Renal cortical epithelial cell (primary cell): ENCODE data around the gene NRCAM. TPM values are rescaled to one million over a fixed set of nuclear protein-coding genes. Genes with fewer than 3 reads are reported as not detected.
A peak's percentile ranks its signal among the peaks of the same experiment; 100 is the strongest.

ENCODE experiments used
- DNase-seq: peaks from one replicate; pipeline ENCODE4 v3.0.0-alpha.2; 2011; ENCODE audit warnings: low read depth
- total RNA-seq: library from RNA; depleted of rRNA; stranded (reverse); fragments of >200 nt; gene quantifications from 2 replicates; pipeline ENCODE4 v1.2.3, GENCODE V29; 2014

NRCAM gene
- total RNA-seq, 1 donor from 2014 or later = 254 TPM

DNA sequence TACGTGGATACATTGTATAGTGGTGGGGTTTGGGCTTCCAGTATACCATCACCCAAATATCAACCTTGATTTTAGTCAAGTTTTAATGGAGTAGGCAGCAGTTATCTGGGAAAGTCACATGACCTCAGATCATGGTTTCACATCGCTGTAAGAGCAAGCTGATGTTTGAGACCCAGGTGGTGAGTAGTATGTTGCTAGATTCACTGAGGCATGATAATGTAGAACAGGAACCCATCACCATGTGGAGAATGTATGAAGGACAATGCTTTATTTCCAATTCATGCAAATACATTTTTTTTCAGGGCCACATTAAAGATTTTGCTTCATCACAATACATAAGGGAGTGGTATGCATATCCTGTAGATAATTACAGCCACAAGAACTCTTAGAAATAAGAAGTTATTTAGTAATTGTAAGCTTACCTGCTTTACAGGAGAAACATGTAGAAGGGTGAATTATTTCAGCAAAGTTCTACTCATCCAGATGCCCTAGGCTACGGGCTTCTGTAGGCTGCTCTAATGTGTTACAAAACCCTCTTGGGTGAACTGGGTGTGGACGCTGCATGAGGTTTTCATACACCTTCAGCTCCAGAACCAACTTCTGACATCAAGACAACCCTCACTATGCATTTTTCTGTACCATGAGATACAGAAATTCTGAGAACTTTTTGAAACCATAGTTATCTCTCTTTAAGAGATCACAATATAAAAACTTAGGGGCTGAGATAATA lies 298.5 kb downstream of the NRCAM start:
- no peak for DNase-seq

DNA sequence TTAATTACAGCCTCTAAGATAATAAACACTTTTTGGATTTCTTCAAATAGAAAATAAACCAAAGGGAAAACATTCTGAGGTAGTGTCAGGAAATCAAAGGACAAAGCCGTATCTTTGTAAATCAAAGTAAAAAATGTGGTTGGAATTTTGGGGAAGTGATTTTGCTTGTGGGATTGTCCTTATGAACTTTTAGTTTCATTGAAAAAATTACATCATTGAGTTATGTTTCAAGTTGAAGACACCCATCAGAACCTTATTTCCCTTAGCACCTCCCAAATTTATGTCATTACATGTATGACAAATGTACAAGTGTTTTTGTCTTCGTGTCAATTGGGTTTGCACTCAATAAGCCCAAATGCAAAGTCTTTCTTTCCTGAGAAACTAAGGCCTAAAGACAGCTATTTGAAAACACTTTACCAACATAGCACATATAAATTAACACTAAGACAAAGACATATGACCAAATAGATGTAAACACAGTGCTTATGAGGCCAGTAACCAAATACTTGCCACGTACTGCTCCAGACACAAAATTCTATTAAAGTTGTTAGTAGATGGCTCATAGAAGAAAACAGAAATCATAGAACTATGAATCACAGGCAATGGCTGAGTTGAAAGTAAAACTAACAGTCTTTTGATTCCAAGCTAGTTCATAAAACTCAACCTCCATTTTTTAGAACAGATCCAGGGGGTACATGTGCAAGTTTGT lies 299.2 kb downstream of the NRCAM start:
- DNase-seq = no peak

DNA sequence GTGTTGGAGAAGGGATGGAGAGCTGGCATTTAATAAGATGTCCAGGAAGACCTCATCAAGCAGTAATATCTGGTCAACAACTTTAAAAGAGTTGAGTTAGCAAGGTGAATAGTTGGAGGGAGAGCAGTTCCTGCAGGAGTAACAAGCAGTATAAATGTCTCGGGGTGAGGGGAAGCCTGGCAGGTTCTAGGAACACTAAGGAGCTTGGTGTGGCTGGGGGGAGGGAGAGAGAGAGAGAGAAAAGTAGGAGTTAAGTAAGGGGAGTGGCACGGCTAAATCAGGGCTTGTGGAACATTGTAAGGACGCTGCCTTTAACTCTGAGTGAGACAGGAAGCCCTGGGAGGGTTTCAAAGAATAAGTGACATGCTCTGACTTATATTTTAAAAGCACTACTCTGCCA lies 304.0 kb downstream of the NRCAM start:
- DNase-seq = no peak

DNA sequence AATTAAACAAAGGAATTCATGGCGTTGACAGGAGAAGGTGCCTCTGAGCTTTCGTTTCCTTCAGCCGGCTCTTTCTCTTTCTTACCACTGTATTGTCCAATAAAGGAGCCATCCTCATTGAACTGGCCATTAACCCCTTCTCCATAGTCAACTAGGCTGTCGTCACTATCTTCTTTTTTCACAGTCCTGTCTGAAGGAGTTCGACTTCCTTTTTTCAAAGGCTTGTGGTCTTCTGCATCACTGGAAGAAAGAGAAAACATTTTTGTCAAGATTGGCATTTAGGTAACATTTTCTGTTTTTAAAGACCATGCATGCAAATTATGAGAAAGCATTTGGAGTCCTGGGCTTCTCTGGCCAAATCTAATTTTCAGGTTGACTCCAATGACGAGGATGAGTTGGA lies 306.3 kb downstream of the NRCAM start:
- DNase-seq = no peak

DNA sequence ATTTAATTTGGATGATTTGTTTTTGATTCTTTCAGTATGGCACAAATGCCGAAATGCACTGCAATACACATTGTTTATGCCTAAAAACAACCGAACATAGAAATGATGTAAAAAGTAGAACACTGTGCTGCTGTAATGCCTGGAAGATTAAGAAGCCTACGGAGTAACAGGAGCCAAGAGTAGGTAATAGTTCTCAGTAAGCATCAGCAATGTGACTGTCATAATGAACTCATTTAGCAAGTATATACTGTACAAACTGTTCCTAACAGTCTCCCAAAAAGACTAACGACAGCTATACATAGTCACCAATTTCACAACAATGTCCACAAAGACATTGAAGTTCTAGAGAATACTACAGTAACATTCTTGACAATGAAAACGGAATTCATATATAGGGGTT lies 307.1 kb downstream of the NRCAM start:
- DNase-seq = no peak

DNA sequence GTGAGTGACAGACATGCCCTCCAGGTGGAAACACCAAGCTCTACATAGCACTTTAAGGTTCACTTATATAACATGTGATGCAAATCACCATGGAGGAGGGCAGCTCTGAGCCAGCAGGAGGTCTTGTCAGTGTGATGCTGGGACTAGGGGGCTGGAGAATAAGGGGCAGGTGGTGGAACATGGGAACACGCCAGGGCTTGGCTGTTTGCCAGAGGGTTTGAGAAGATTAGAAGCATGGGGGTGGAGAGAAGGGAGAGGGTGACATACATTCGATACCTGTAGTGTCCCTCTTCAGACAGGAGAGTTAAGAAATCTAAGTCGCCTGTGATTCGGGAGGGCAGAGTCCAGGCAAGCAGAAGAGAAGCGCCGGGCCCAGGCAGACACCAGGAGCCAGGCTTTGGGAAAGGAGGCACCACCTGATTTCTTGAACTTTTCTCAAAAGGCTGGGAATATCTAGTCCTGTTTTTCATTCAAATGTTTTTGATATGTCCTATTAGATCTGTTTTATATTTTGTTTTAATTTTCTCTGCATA lies 309.1 kb downstream of the NRCAM start:
- no peak for DNase-seq

DNA sequence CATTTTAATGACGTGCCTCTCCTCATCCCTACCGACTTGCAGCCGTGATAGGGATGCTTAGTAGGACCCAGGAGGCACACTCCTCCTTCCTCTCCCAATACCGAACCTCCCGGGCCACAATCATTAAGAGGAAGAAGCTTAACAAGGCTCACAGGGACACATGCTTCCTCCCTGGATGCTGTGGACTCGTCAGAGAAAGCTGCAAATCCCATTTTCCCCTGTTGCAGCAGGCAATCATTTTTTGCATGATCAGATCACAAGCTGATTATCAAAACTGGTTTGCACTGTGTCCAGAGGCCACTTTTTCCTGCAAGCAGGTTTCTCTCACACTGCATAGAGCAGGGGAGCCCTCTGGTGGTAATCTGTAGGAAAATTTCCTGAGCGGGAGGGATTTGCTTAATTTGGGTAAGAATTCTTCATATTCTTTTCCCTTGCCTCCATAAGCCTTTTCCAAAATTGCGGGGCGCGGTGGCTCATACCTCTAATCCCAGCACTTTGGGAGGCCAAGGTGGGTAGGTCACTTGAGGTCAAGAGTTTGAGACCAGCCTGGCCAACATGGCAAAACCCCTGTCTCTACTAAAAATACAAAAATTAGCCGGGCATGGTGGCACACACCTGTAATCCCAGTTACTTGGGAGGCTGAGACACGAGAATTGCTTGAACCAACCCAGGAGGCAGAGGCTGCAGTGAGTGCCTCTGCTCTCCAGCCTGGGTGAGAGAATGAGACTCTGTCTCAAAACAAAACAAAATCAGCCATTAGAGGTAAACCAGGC lies 310.0 kb downstream of the NRCAM start:
- DNase-seq = peak; percentile 65

DNA sequence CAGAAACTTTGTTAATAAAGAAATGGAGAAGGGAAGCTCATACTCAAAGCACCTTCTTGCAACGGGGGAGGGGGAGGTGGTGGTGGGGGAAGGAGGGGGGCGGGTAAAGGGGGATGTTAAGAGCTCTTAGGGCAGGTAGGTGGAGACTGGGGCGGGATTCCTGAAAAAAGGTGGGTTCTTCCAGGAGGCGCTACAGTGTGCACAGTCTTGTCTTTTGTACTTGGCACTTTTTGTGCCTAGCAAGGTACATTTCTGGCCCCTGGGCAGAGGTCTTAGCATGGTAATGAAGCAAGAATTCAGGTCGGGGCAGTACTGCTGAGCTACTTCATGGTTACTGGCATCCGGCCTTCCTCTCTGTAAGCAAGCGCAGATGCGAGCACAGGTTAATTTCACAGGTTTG lies 310.8 kb downstream of the NRCAM start:
- no peak for DNase-seq

DNA sequence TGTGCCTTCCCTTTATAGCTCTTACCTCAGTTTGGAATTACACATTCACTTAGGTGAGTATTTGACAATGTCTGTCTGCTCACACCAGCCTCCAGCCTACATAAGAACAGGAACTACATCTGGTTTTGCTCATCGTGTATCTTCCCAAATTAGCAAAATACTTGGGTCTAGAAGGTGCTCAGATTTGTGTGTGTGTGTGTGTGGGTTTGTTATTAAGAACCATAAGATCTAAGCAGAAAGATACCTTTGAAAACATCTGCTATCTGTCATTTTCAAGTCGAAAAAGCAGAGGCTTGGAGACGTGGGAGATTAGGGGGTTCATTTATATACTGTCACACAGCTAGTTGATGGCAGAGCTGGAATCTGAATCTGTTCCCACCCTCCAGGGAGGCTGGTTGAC lies 311.3 kb downstream of the NRCAM start:
- DNase-seq = no peak

DNA sequence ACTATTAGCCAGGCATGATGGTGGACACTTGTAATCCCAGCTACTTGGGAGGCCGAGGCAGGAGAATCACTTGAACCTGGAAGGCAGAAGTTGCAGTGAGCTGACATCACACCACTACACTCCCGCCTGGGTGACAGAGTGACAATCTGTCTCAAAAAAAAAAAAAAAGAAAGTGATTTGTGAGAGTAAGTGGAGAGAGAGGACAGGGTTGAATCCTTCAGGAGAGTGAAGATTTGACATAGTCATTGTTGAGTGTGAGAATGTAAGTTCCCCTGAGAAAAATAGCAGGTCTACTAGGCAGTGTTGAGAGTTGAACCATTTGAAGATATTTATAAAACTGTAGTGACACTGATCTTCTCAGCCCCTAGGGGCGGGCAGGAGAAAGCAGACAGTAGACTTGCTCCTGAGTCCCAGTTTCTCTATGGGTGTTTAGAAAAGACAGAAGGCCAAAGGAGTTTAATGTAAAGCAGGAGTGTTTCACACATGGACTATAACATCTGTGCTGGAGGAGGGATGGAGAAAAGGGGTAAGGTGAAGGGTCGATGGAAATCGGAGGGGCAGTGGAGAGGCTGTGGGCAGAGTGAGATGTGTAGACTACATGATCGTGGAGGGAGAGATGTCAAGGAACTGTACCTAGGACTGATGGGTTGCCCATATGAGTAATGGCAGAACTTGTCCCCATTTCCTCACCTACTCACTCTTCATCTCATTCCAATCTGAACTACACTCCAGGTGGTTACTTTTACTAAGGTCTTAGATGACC lies 312.4 kb downstream of the NRCAM start:
- no peak for DNase-seq

DNA sequence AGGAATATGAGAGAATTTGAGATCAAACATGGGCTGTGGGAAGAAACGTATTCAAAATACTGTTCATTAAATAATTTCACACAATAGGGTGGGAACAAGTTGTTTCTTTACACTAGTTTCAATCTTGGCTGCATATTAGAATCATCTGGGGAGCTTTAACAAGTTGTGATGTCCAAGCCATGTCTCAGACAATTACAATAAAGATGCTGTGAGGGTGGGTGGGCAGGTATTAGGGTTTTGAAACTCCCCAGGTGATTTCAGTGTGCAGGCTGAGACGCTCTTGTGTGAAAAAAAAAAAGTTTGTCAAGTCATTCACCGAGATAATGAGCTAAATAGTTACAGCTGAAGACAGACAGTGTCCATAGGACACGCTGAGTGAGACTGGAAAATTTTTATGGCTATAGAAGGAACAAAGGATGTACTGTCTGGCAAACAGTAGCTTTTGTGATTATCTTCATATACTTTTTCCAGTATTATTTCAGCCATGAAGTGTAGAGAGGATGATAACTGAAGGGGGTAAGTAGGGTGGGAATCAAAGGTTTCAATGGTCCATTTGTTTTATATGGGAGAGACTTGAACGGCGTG lies 313.5 kb downstream of the NRCAM start:
- DNase-seq = no peak

DNA sequence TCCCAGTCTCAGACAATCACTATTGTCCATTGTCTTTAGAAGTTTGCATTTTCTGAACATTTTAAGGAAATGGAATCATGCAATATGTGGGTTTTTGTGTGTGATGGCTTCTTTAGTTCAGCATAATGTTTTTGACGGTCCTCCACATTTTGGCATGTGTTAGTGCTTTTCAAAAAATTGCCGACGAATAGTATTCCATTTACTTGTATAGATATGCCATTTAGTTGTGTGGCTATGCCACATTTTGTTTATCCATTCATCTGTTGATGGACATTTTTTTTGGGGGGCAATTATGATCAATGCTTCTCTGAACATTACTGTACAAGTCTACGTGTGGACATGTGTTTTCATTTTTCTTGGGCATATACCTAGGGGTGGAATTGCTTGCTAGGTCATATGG lies 314.1 kb downstream of the NRCAM start:
- DNase-seq = no peak

DNA sequence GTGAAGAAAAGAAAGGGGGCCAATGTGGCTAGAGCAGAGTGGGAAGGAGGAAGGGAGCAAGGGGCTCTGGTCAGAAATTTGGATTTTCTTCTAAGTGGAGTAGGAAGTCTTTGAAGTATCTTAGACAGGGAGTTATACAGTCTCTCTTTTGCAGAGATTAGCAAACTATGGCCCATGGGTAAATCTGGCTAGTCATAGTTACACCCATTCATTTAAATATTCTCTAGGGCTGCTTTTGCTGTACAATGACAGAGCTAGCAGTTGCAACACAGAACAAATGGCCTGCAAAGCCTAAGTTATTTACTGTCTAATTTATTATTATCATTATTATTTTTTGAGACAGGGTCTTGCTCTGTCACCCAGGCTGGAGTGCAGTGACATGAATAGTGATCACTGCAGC lies 315.6 kb downstream of the NRCAM start:
- no peak for DNase-seq

DNA sequence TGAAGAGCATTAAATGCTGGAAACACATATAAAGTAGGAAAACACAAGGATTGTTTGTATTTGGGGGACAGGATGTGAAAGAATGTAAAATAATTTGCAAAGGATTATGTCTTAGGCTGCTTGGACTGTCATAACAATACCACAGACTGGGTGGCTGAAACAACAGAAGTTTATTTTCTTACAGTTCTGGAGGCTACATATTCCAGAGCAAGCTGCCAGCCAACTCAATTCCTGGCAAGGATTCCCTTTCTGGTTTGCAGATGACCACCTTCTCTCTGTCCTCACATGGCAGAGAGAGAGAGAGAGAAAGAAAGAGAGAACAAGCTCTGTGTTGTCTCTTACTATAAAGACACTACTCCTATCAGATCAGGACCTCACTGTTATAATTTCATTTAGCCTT lies 317.3 kb downstream of the NRCAM start:
- no peak for DNase-seq

DNA sequence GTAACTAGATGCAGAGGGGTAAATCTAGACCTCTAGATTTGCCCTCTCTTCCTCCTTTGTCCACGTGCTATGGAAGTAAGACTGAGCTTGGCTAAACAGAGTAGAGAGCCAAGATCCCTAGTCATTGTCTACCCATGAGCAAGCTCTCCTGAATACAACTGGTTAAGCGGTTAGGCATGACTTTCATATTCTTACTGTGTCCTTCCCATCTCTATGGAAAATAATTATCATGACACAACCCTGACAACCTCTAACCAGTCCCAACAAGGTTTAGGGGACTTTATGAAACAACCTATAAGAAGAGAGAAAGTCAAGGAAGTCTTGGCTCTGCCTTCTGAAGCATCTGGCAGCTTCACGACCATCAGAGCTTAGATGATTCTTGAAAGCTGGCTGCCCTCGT lies 318.2 kb downstream of the NRCAM start:
- no peak for DNase-seq

DNA sequence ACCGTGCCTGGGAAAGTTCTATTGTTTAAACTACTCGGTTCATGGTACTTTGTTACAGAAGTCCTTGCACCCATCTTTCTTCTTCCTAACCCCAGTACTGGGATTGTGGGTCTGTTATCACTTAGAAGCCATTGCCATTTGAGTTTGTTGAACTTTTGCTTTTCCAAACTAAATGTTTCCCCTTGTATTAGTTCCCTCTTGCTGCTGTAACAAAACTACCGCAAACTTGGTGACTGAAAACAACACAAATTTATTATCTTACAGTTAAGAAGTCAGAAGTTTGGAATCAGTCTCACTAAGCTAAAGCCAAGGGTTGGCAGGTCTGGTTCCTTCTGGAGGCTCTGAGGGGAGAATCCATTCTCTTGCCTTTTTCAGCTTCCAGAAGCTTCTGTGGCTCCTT lies 319.2 kb downstream of the NRCAM start:
- no peak for DNase-seq

DNA sequence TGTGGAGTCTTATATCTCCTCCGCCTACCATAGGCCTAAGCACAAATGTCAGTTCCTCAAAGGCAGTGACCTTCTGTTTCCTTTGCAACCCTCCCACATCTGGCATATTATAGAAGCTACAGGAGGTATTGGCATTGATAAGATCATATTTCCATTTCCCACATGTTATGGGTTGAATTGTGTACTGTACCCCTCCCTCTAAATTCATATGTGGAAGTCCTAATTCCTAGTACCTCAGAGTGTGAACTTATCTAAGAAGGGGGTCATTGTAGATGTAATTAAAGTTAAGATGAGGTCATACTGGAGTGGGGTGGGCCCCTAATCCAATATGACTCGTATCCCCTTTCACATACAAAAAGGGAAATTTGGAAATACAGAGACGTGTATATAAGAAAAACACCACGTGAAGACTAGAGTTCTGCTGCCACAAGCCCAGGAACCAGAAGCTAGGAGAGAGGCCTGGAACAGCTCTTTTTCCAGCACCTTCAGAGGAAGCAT lies 320.0 kb downstream of the NRCAM start:
- DNase-seq = no peak

DNA sequence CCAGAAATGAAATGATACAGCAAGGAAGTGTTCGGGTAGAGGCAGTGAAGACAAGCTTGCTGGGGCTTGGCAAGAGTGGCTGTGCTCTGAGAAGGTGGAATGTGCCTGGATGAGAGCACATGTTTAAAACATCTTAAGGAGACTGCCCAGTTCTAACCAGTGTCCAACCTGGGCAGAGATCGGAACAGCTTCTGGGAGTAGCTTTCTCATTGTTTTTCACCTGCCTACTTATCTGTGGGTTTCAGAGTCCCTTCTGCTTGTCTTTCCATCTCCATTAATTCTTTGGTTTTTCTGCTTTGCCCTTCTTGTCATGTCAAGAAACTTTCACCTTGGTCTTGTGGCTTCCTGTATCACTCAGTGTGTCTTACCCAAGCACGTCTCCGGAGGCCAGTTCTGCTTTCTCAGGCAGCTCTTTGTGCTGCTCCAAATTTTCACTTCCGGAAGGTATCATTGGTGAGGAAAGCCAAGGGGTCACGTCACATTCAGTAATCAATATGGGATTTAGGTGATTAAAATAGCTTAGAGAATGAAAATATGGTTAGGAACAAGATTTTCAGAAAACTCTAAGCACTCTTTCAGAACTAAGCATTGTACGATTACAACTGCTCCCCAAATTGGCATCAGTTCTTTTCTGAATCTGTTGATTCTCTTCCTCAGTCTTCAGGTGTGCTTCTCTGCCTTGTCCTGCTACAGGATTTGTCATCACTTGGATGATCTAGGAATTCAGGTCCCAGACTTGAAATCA lies 320.6 kb downstream of the NRCAM start:
- DNase-seq = no peak

DNA sequence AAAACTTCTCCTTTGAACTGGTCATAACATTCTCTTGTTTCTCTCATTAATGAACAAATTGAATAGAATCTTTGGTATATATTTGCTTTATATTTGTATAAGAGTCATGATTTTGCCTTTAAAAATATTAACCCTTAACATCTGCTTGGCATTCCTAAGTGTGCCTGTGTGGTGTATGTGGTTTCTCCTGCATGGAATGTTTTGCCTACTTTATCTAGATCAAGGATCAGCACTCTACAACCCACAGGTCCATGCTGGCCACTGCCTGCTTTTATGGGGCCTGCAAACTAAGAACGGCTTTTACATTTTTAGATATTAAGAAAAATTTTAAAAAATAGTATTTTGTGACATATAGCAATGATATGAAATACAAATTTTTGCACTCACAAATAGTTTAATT lies 321.8 kb downstream of the NRCAM start:
- DNase-seq = no peak

DNA sequence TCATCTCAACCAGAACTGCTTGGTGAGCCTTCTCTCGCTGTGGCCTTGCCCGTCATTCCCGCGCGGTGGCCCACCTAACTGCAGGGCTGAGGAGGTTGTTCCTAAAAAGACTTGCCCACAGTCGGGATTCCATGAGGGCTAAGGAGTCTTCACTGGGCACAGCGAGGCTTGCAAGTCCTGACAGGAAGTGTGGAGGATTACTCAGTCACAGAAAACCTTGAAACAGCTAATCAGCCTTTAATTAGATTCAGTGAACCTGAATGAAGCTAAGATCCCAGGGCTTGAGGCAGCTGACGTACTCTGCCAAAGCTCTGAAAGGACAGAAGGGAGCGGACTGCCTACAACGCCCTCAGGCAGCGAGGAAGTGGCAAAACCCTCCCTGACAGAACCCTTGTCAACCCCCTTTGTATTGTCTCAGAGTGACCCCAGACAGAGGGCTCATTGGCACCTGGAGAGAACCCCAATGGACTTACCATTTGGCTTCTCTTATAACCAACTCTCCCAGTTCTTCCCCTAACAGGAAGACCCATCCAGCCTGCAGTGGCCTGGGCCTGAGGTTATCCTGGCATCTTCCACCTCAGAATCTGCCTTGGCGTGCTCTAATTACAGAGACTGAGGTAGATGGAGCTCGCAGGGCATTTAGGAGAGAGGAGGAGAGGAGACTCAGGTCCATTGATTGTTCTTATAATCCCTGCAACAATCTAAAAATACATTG lies 323.5 kb downstream of the NRCAM start:
- DNase-seq = peak; percentile 90
